Measurements from ENCODE around the gene ST3GAL3.
A peak's percentile ranks its signal among the peaks of the same experiment; 100 is the strongest.

ST3GAL3 gene

DNA sequence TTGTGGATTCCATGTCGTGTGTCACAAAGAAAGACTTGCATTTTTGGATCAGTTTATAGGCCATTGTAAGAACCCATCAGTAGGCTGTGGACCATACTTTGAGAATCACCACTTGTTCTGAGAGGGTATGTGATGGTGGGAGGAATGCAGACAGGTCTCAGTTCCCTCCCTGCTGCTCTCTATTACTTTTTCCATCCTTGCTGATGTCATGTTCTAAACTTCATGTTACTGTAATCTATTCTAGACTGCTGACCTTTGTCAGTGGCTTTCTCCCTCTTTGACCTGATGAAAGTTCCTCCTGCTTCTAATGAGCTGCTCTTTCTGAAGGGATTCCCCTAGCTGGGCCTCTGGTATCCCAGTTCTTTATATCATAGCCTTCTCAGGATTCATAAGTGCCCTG is 46.1 kb downstream of the ST3GAL3 start:
- no peak for DNase-seq (ENCODE audit: low read depth)
- no peak overlapping the region for H3K4me3 ChIP-seq (ENCODE audit: low read length)
- TF ChIP-seq, protein P1, sequence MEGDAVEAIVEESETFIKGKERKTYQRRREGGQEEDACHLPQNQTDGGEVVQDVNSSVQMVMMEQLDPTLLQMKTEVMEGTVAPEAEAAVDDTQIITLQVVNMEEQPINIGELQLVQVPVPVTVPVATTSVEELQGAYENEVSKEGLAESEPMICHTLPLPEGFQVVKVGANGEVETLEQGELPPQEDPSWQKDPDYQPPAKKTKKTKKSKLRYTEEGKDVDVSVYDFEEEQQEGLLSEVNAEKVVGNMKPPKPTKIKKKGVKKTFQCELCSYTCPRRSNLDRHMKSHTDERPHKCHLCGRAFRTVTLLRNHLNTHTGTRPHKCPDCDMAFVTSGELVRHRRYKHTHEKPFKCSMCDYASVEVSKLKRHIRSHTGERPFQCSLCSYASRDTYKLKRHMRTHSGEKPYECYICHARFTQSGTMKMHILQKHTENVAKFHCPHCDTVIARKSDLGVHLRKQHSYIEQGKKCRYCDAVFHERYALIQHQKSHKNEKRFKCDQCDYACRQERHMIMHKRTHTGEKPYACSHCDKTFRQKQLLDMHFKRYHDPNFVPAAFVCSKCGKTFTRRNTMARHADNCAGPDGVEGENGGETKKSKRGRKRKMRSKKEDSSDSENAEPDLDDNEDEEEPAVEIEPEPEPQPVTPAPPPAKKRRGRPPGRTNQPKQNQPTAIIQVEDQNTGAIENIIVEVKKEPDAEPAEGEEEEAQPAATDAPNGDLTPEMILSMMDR (IDR thresholded peaks at IDR 0.05; ENCODE audit: insufficient read depth, low read depth, low read length, missing control alignments) = no peak

DNA sequence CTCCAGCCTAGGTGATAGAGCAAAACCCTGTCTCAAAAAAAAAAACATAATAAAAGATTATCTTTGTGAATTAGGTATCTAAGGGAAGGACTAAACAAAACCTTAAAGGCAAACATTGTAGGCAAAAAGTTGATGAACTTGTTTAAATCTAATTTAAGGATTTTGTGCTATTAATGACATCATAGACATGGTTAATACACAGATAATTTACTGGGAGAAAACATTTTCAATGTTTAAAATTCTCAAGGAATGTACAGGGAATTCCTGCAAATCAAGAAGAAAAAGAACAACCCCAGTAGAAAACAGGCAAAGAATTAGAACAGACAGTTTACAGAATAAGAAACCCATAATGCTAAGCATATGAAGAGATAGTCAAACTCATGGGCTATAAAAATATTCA is 47.6 kb downstream of the ST3GAL3 start:
- H3K4me3 ChIP-seq (ENCODE audit: low read length) = no peak overlapping the region
- no peak for DNase-seq (ENCODE audit: low read depth)
- TF ChIP-seq, protein P1 (IDR thresholded peaks at IDR 0.05; ENCODE audit: insufficient read depth, low read depth, low read length, missing control alignments) = no peak

DNA sequence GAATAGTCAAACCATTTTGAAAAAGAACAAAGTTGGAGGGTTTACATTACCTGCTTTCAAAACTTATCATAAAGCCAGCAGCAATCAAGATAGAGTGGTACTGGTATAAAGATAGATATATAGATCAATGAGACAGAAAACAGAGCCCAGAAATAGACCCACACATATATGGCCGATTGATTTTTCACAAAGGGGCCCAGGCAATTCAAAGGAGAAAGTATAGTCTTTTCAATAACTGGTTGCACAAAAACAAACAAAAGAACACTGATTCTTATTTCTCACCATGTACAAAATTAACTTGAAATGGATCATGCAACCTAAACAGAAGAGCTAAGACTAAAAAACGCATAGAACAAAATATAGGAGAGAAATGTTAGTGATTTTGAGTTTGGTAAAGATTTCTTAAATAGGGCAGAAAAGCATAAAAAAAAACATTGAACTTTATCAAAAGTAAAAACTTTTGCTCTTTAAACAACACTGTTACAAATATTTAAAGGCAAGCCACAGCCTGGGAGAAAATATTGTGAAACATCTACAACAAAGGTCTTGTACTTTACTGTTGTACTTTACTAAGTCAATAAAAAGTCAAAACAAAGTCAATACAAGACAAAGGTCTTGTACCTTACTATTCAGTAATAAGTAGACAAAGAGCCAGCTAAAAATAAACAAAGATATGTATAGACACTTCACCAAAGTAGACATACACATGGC is 50.2 kb downstream of the ST3GAL3 start:
- H3K4me3 ChIP-seq (ENCODE audit: low read length) = no peak overlapping the region
- DNase-seq (ENCODE audit: low read depth) = peak; percentile 39
- TF ChIP-seq, protein P1 (IDR thresholded peaks at IDR 0.05; ENCODE audit: insufficient read depth, low read depth, low read length, missing control alignments) = no peak

DNA sequence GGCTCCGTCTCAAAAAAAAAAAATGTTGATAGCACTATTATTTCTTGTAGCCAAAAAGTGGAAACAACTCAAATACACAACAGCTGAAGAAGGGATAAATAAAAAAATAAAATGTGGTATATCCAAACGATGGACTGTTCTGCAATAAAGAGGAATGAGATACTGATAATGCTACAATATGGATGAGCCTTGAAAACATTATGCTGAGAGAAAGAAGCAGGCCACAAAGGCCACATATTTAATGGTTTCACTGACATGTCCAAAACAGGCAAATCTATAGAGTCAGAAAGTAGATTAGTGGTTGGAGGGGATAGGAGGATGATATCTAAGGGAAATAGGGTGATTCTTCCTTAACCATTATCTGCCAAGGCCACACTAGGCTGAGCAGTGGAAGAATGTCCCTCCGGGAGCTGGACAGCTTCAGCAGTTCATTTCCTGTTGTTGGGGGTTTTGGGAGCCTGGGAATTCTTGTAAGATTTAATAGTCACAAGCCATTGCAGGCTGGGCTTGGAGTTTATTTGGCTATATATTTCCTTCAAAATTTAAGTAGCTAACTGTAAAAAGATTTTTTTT is 53.5 kb downstream of the ST3GAL3 start:
- H3K4me3 ChIP-seq (ENCODE audit: low read length) = no peak overlapping the region
- TF ChIP-seq, protein P1 (IDR thresholded peaks at IDR 0.05; ENCODE audit: insufficient read depth, low read depth, low read length, missing control alignments) = no peak
- DNase-seq (ENCODE audit: low read depth) = no peak

DNA sequence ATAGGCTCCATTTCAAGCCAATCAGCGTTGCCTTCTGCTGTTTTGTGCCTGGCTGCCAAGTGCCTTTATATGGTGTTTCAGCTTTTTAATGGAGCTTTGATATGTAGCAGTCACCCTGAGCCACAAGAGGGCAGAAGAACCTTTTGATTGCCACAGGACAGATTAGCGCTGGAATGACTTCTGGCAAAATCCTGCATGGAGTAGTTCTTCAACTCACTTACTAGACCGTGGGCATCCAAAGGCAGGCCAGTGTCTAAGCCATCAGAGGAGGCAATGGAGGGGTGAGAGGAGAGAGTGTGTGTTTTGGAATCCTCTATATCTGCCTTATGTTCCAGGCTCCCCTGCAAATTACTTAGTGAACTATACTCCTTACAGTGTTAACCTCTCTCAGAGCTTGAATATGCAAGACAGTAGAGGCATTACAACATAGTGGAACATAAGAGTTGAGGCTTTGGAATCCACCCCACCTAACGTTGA is 56.2 kb downstream of the ST3GAL3 start:
- no peak overlapping the region for H3K4me3 ChIP-seq (ENCODE audit: low read length)
- DNase-seq (ENCODE audit: low read depth) = peak; percentile 91
- TF ChIP-seq, protein P1 (IDR thresholded peaks at IDR 0.05; ENCODE audit: insufficient read depth, low read depth, low read length, missing control alignments) = peak; percentile 93

DNA sequence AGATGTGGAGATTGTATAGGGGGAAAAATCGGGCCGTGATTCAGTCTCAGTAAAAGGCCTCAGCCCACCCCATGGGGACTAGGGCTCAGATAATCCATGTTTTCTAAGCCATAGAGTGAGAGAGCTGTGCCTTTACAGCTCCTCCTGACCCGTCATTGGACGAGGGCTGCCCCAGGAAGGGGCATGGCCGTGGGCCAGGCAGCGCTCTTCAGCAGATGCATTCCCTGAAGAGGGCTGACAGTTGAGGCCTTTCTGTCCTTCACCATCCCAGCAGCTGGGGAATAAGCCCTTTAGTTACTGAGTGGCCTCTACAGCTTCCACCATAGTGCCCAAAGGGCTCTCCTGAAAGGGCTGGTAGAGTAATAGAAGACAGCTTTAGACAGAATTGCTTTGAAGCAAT is 57.2 kb downstream of the ST3GAL3 start:
- no peak for DNase-seq (ENCODE audit: low read depth)
- H3K4me3 ChIP-seq (ENCODE audit: low read length) = no peak overlapping the region
- TF ChIP-seq, protein P1 (IDR thresholded peaks at IDR 0.05; ENCODE audit: insufficient read depth, low read depth, low read length, missing control alignments) = no peak

Measured in epithelial cell of esophagus (primary cell).